C4-2B (cell line): Measurements from ENCODE around the gene KRT76.

ENCODE experiments used
- CTCF ChIP-seq: fragments of 450-650 bp; conservative IDR thresholded peaks from 2 replicates; pipeline ENCODE4 v1.5.1; 2017; ENCODE audit warnings: mild to moderate bottlenecking
- ZFX ChIP-seq: fragments of 450-650 bp; IDR thresholded peaks from 2 replicates; pipeline ENCODE4 v1.6.1; 2017

GRCh38 chr12:52801773-52802172 lies 24.6 kb upstream of the KRT76 start:
- TF ChIP-seq CTCF: no peak
- TF ChIP-seq ZFX: no peak
